Hematopoietic multipotent progenitor cell treated with erythropoietin and hydrocortisone succinate and interleukin-3 and kit ligand, for 8 days (in vitro differentiated cells): Measurements from ENCODE around the gene ANTKMT.
"Not testable (repeated sequence)": the region's sequence is repeated elsewhere in the genome, so short reads cannot be mapped to it uniquely, and the experiment has no call there.

Experiments
- DNase-seq: peaks from one replicate; pipeline ENCODE4 v3.0.0-alpha.2; 2015

The ANTKMT gene

GRCh38 chr16:746637-747036 lies 25.7 kb downstream of the ANTKMT start:
- no peak for DNase-seq

- no peak for DNase-seq
These were observed 27.2 kb downstream of the ANTKMT start for GRCh38 chr16:747978-748746.

- no peak for DNase-seq
These were observed 28.1 kb downstream of the ANTKMT start for GRCh38 chr16:749010-749409.

GRCh38 chr16:750485-750884 lies 29.5 kb downstream of the ANTKMT start:
- no peak for DNase-seq

GRCh38 chr16:751152-752006 lies 30.4 kb downstream of the ANTKMT start:
- DNase-seq, result no peak

- no peak for DNase-seq
These were observed 31.0 kb downstream of the ANTKMT start for GRCh38 chr16:752007-752312.

- not testable (repeated sequence) for DNase-seq
These were observed 33.2 kb downstream of the ANTKMT start for GRCh38 chr16:754121-754607.

- no peak for DNase-seq
These were observed 33.7 kb downstream of the ANTKMT start for GRCh38 chr16:754656-755055.

- no peak for DNase-seq
These were observed 35.5 kb downstream of the ANTKMT start for GRCh38 chr16:756428-756827.

GRCh38 chr16:759110-759910 lies 38.4 kb downstream of the ANTKMT start:
- DNase-seq, result no peak

GRCh38 chr16:760065-760464 lies 39.1 kb downstream of the ANTKMT start:
- no peak for DNase-seq

- no peak for DNase-seq
These were observed 39.8 kb downstream of the ANTKMT start, which contains the start of gene MSLN for GRCh38 chr16:760545-761343. MSLN (plus strand) TSS chr16:760734; CDS start chr16:762681, 1,947 bp downstream.

GRCh38 chr16:761625-762513 lies 40.9 kb downstream of the ANTKMT start:
- no peak for DNase-seq

- no peak for DNase-seq
These were observed 41.8 kb downstream of the ANTKMT start for GRCh38 chr16:762595-763268.

- DNase-seq, result no peak
These were observed 42.6 kb downstream of the ANTKMT start for GRCh38 chr16:763369-764183.

- no peak for DNase-seq
These were observed 43.3 kb downstream of the ANTKMT start for GRCh38 chr16:764184-764750.

GRCh38 chr16:764848-765487 lies 44.0 kb downstream of the ANTKMT start:
- no peak for DNase-seq

GRCh38 chr16:765488-765865 lies 44.5 kb downstream of the ANTKMT start:
- no peak for DNase-seq
